Hindlimb muscle (tissue), 1 donor: ENCODE measurements around the gene SPIRE1. TPM values are rescaled to one million over a fixed set of nuclear protein-coding genes. Genes with fewer than 3 reads are reported as not detected.
"Not testable (repeated sequence)": the region's sequence is repeated elsewhere in the genome, so short reads cannot be mapped to it uniquely, and the experiment has no call there.

Experiments
- DNase-seq: peaks from one replicate; pipeline ENCODE4 v3.0.0-alpha.2; 2013
- polyA plus RNA-seq: library from polyadenylated mRNA; unstranded; fragments of 120-200 nt; gene quantifications from one replicate; pipeline ENCODE4 v1.2.1, GENCODE V29; 2013; ENCODE audit not compliant: insufficient read length

SPIRE1 gene
- polyA plus RNA-seq, 1 donor: 15.1 TPM

DNA sequence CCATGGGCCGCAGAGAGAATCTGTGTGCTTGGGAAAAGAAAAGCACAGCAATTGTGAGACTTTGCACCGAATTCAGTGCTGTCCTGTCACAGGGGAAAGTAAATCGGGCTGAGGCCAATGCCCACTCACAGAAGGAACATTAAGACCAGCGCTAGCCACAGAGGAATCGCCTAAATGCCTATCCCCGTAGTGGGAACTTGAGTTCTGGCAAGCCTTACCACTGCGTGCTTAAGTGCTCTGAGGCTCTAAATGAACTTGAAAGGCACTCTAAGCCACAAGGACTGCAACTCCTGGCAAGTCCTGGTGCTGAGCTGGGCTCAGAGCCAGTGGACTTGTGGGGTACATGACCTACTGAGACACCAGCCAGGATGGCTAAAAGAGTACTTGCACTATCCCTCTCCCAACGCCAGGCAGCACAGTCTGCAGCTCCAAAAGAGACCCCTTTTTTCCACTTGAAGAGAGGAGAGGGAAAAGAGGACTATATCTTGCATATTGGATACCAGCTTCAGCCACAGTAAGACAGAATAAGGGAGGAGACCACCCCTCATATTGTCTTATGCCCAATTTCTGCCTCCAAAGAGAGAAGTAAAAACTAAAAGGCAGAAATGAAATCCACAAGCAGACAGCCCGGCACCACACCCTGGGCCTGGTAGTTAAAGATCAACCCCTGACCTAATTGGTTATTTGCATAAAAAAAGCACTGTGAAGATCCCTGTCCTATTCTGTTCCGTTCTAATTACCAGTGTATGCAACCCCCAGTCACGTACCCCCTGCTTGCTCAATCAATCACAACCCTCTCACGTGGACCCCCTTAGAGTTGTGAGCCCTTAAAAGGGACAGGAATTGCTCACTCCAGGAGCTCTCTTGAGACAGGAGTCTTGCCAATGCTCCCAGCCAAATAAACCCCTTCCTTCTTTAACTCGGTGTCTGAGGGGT, 105.7 kb downstream of the SPIRE1 start:
- not testable (repeated sequence) for DNase-seq

- DNase-seq: not testable (repeated sequence)
Measured at GRCh38 chr18:12551466-12551865, 106.4 kb downstream of the SPIRE1 start.

DNA sequence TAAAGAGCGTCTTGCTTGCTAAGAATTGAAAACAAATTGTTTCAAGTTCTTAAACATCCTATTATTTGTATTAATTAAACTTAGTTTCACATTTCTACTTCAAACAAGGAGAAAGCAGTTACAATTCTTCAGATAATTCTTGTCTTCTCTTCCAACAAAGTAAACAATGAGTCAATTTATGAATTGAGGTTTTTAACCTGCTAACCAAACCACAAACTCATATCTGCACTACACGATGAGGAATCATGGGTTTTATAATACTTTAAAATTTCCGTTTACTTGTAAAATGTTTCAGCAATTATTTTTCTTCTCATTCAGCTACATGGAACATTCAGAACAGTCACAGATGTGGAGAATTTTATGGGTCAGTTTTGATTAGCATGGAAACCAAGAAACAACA, 114.2 kb downstream of the SPIRE1 start:
- no peak for DNase-seq

DNA sequence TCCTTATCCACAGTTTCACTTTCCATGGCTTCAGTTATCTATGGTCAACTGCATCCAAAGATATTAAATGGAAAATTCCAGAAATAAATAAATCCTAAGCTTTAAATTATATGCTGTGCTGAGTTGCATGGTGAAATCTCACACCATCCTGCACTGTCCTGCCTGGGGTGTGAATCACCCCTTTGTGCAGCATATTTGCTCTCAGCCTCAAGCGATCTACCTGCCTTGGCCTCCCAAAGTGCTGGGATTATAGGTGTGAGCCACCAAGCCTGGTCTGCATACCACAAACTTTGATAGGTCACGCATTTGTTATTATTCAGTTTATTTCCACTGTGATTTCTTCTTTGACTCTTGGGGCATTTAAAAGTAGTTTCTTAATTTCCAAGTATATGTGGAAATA, 117.2 kb downstream of the SPIRE1 start:
- no peak for DNase-seq

GRCh38 chr18:12539158-12539557, 118.7 kb downstream of the SPIRE1 start:
- DNase-seq: not testable (repeated sequence)

DNA sequence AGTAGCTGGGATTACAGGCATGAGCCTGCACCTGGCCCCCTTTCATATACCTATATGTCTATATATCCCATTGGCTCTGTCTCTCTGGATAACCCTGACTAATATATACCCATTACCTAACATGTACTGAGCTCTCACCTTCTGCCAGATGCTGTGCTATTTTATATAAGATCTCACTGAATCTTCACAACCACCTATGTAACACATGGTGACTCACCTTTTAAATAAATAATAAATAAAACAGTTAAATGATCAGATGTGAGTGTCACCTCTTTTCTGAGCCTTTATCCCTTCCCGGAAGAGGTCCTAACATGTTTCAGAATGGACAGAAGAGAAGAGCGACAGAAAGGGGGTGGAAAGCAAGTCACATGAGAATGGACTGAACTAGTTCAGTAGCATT, 123.1 kb downstream of the SPIRE1 start:
- no peak for DNase-seq

- no peak for DNase-seq
Measured at GRCh38 chr18:12532661-12533060, 125.2 kb downstream of the SPIRE1 start.

GRCh38 chr18:12531749-12532148, 126.2 kb downstream of the SPIRE1 start:
- no peak for DNase-seq

DNA sequence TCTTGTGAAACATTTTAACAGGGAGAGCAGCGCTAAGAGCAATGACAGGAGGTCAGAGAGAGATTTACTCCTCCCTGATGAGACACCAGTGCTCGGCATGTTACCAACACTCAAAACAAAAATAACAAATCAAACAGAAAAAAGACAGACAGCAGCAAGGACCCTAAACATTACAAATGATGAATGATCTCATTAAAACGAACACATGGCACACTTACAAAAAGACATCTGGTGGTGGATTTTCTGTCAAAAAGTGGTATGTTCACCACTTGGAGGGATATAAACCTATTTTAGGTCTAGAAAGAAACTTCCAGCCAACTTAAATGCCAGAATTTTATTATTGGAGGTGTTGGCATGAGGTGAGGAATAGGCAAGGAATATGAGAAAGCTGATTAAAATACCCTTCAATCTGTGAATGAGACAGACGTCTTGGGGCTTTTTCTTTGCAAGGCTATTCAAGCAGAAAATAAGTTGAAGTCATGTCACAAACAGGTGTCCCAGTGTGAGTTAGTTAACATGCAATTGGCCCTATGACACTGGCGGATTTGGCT, 137.4 kb downstream of the SPIRE1 start:
- no peak for DNase-seq

DNA sequence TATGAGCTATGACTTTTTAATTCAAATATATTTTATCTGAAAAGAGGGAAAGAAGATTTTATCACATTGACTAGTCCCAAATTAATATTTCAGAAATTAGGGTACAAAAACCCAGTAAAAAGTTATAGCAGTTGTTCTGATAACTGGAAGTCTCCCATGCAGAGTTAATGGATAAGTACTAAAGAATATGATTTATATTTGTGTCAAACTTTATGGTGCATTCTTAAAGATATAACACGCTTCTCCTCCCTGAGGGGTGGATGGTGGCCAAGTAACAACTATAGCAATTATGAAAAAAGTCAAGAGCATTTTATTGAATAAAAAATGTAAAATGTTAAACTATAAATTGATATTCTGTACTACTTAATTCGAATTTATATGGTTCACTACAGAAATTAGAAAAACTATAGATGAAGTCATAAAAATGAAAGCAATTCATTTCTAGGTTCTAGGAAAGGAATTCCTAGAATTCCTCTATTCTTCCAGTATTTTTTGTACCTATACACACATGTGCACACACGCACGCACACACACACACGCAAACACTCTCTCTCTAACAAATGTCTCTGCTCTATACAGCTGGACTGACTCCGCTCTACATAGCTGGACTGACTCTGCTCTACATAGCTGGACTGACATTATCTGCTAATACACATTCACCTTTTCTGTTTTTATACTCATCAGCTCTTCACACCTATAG, 138.9 kb downstream of the SPIRE1 start:
- no peak for DNase-seq

DNA sequence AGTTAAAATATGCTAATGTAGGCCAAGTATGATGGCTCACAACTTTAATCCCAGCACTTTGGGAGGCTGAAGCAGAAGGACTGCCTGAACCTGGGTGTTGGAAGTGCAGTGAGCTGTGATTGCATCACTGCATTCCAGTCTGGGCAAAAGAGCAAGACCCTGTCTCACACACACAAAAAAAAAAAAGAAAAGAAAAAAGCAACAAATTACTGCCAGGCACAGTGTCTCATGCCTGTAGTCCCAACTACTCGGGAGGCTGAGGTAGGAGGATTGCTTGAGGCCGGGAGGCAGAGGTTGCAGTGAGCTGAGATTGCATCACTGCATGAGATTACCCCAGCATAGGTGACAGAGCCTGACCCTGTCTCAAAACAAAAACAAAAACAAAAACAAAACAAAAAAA, 139.6 kb downstream of the SPIRE1 start:
- DNase-seq: no peak

DNA sequence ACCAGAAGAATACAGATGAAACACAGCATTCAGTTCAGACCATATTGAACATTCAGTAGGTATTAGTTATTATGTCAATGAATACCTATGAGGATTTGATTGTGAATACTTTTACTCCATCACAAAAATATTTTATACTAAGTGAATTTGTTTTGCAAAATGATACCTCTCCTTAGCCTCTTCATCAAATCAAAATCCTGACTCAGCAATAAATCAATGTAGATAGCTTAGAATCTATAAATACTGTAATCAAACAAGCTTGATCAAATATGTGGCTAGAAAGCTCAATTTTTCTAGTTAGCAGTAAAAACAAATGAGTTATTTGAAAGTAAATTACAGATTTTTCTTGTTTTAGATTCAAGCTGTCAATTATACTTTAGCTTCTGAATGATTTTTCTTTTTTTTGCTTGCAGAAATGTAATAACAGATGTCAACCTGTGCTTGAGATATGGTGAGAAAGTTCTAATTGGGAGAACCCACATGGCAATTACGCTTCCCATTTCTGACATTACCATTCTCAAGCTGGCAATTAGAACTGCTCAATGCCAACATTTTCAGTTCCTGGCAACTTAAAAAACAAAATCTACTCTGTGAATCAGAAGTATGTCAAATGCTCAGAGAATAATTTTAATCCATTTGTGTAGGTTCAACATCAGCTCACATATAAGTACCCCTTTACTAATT, 140.6 kb downstream of the SPIRE1 start:
- no peak for DNase-seq

GRCh38 chr18:12516049-12516630, 141.8 kb downstream of the SPIRE1 start:
- DNase-seq: no peak

- DNase-seq: no peak
Measured at GRCh38 chr18:12515550-12515949, 142.4 kb downstream of the SPIRE1 start.

DNA sequence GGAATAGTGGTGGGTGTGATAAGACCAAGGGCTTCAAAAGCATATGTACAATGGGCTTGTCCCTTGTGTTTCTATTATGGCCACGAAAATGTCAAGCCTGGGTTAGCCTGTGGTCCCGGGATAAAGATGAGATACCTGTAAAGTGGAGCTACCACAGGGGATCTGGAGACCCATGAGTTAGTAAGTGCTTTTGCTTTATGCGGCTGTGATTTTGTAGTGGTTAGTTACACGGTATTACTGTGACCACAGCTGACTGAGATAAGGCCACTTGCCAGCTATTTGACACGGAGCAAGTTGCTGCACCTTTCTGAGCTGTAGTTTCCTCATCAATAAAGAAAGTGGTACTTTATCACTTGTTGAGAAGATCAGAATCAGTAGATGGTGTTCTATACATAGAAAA, 150.9 kb downstream of the SPIRE1 start:
- no peak for DNase-seq

GRCh38 chr18:12500986-12501385, 156.9 kb downstream of the SPIRE1 start:
- no peak for DNase-seq

DNA sequence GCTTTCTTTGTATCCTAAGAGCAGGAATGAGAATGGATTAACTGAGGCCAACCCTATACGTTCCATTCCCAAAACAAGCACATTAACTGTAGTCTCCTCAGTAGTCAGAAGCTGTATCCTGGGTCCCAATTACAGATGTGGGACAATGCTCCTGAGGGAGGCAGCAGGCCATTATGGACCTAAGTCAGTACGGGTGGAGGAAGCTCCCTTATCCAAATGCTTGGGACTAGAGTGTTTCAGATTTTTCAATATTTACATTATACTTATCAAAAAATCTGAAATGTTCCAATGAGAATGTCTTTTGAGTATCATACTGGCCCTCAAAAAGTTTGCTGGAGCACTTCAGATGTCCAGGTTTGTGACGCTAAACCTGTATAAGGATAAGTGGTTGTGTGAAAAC, 160.1 kb downstream of the SPIRE1 start:
- DNase-seq: no peak

DNA sequence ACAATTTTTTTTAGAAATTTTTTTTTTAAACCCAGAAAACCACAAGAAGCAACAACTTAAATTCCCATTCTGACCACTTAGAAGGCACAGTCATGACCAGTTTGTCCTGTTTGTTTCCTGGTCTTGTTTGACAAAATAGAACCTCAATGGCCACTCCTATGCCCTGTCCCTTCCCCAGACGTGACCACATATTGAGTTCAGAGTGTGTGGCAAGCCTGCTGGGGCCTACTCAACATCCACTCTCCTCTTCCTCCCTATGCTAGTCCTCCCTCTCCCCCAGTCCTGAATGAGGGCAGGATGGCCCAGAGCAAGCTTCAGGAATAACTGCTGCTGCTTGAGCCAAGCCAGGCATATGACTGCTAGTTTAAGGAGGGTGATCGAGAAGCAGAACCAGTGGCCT, 160.6 kb downstream of the SPIRE1 start:
- no peak for DNase-seq

DNA sequence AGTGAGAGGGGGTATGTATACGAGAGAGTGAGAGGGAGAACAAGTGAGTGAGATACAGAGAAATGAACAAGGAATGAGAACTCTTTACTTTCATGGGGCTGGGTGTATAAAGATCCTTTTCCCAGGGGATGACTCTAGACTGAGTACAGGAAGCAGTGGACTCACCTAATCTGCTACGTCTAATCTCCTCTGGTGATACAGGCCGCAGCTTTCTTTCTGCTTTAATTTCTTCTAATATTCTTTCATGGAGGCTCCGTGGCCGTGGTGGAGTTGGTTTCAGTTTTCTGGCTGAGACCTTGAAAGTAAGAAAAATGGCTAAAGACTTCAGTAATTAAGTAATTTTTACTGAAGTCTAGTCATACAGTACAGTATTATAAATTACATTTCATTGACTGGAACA, 165.0 kb downstream of the SPIRE1 start:
- no peak for DNase-seq

GRCh38 chr18:12491611-12492435, 166.1 kb downstream of the SPIRE1 start:
- DNase-seq: no peak

- DNase-seq: no peak
Measured at GRCh38 chr18:12485479-12486105, 172.3 kb downstream of the SPIRE1 start.
